ENCODE measurements around the gene ZNF311. TPM values are rescaled to one million over a fixed set of nuclear protein-coding genes. Genes with fewer than 3 reads are reported as not detected.
"Not testable (repeated sequence)": the region's sequence is repeated elsewhere in the genome, so short reads cannot be mapped to it uniquely, and the experiment has no call there.

Gene ZNF311
- total RNA-seq, 1 experiment from 2014 or later: 0.84 TPM

GRCh38 chr6:28969129-28969528 lies 36.0 kb downstream of the ZNF311 start:
- BruUV-seq (replicated peaks): no TSS peak
- no peak overlapping the region for H3K27ac ChIP-seq (ENCODE audit: low read depth, low read length, poor library complexity, severe bottlenecking)
- CTCF ChIA-PET: no interaction called here
- no peak for DNase-seq (ENCODE audit: low spot score)
- H3K4me3 ChIP-seq (ENCODE audit: low read depth, low read length, poor library complexity, severe bottlenecking): no peak overlapping the region
- no peak for TF ChIP-seq CTCF (conservative IDR thresholded peaks at IDR 0.05; ENCODE audit: low read depth, low read length)
- TF ChIP-seq EZH2 (IDR thresholded peaks at IDR 0.05; ENCODE audit: borderline replicate concordance, low read depth, low read length, poor library complexity, severe bottlenecking): no peak
- H3K27me3 ChIP-seq (replicated peaks; ENCODE audit: insufficient read depth, low read depth, low read length, poor library complexity): no peaks in the 10 kb centered on the region
- H3K9me3 ChIP-seq (ENCODE audit: low read depth, low read length, poor library complexity, severe bottlenecking): no peaks in the 10 kb centered on the region
- H3K36me3 ChIP-seq (ENCODE audit: insufficient read depth, low read length, poor library complexity, severe bottlenecking): no peaks in the 10 kb centered on the region
- POLR2A ChIA-PET (ENCODE audit: low non-redundant PET): no interaction called here
- intact Hi-C loops (cut with micrococcal nuclease; ENCODE audit: unreplicated experiment): no loop called here
- no peaks in the 10 kb centered on the region for H3K4me1 ChIP-seq (ENCODE audit: insufficient read depth, low read length, poor library complexity, severe bottlenecking)

GRCh38 chr6:28968476-28968875 lies 36.6 kb downstream of the ZNF311 start:
- no peaks in the 10 kb centered on the region for H3K27me3 ChIP-seq (replicated peaks; ENCODE audit: insufficient read depth, low read depth, low read length, poor library complexity)
- no TSS peak for BruUV-seq (replicated peaks)
- CTCF ChIA-PET: no interaction called here
- H3K9me3 ChIP-seq (ENCODE audit: low read depth, low read length, poor library complexity, severe bottlenecking): no peaks in the 10 kb centered on the region
- intact Hi-C loops (cut with micrococcal nuclease; ENCODE audit: unreplicated experiment): no loop called here
- POLR2A ChIA-PET (ENCODE audit: low non-redundant PET): no interaction called here
- no peaks in the 10 kb centered on the region for H3K4me1 ChIP-seq (ENCODE audit: insufficient read depth, low read length, poor library complexity, severe bottlenecking)
- no peak overlapping the region for H3K4me3 ChIP-seq (ENCODE audit: low read depth, low read length, poor library complexity, severe bottlenecking)
- no peak for DNase-seq (ENCODE audit: low spot score)
- no peak for TF ChIP-seq EZH2 (IDR thresholded peaks at IDR 0.05; ENCODE audit: borderline replicate concordance, low read depth, low read length, poor library complexity, severe bottlenecking)
- H3K27ac ChIP-seq (ENCODE audit: low read depth, low read length, poor library complexity, severe bottlenecking): no peak overlapping the region
- H3K36me3 ChIP-seq (ENCODE audit: insufficient read depth, low read length, poor library complexity, severe bottlenecking): no peaks in the 10 kb centered on the region

GRCh38 chr6:28965706-28966105 lies 39.4 kb downstream of the ZNF311 start:
- H3K27ac ChIP-seq (ENCODE audit: low read depth, low read length, poor library complexity, severe bottlenecking): no peak overlapping the region
- POLR2A ChIA-PET (ENCODE audit: low non-redundant PET): no interaction called here
- no peak for DNase-seq (ENCODE audit: low spot score)
- H3K36me3 ChIP-seq (ENCODE audit: insufficient read depth, low read length, poor library complexity, severe bottlenecking): no peaks in the 10 kb centered on the region
- TF ChIP-seq EZH2 (IDR thresholded peaks at IDR 0.05; ENCODE audit: borderline replicate concordance, low read depth, low read length, poor library complexity, severe bottlenecking): no peak
- no peak for TF ChIP-seq CTCF (conservative IDR thresholded peaks at IDR 0.05; ENCODE audit: low read depth, low read length)
- H3K4me1 ChIP-seq (ENCODE audit: insufficient read depth, low read length, poor library complexity, severe bottlenecking): no peaks in the 10 kb centered on the region
- no TSS peak for BruUV-seq (replicated peaks)
- no peaks in the 10 kb centered on the region for H3K9me3 ChIP-seq (ENCODE audit: low read depth, low read length, poor library complexity, severe bottlenecking)
- no peak overlapping the region for H3K4me3 ChIP-seq (ENCODE audit: low read depth, low read length, poor library complexity, severe bottlenecking)
- intact Hi-C loops (cut with micrococcal nuclease; ENCODE audit: unreplicated experiment): no loop called here
- CTCF ChIA-PET: no interaction called here
- no peaks in the 10 kb centered on the region for H3K27me3 ChIP-seq (replicated peaks; ENCODE audit: insufficient read depth, low read depth, low read length, poor library complexity)

- no peak overlapping the region for H3K27ac ChIP-seq (ENCODE audit: low read depth, low read length, poor library complexity, severe bottlenecking)
- TF ChIP-seq EZH2 (IDR thresholded peaks at IDR 0.05; ENCODE audit: borderline replicate concordance, low read depth, low read length, poor library complexity, severe bottlenecking) (no peak), CTCF (conservative IDR thresholded peaks at IDR 0.05; ENCODE audit: low read depth, low read length) (no peak)
- ChIA-PET CTCF (no interaction called here), POLR2A (ENCODE audit: low non-redundant PET) (no interaction called here)
- intact Hi-C loops (cut with micrococcal nuclease; ENCODE audit: unreplicated experiment): no loop called here
- no peaks in the 10 kb centered on the region for H3K4me1 ChIP-seq (ENCODE audit: insufficient read depth, low read length, poor library complexity, severe bottlenecking)
- no peaks in the 10 kb centered on the region for H3K27me3 ChIP-seq (replicated peaks; ENCODE audit: insufficient read depth, low read depth, low read length, poor library complexity)
- BruUV-seq (replicated peaks): no TSS peak
- no peak overlapping the region for H3K4me3 ChIP-seq (ENCODE audit: low read depth, low read length, poor library complexity, severe bottlenecking)
- H3K36me3 ChIP-seq (ENCODE audit: insufficient read depth, low read length, poor library complexity, severe bottlenecking): no peaks in the 10 kb centered on the region
- no peak for DNase-seq (ENCODE audit: low spot score)
- no peaks in the 10 kb centered on the region for H3K9me3 ChIP-seq (ENCODE audit: low read depth, low read length, poor library complexity, severe bottlenecking)
Measured at GRCh38 chr6:28960846-28961500, 44.1 kb downstream of the ZNF311 start.

- BruUV-seq (replicated peaks); H3K4me3 ChIP-seq (ENCODE audit: low read depth, low read length, poor library complexity, severe bottlenecking); H3K36me3 ChIP-seq (ENCODE audit: insufficient read depth, low read length, poor library complexity, severe bottlenecking); intact Hi-C loops (cut with micrococcal nuclease; ENCODE audit: unreplicated experiment); H3K27ac ChIP-seq (ENCODE audit: low read depth, low read length, poor library complexity, severe bottlenecking); POLR2A ChIA-PET (ENCODE audit: low non-redundant PET); H3K27me3 ChIP-seq (replicated peaks; ENCODE audit: insufficient read depth, low read depth, low read length, poor library complexity); H3K4me1 ChIP-seq (ENCODE audit: insufficient read depth, low read length, poor library complexity, severe bottlenecking); DNase-seq (ENCODE audit: low spot score); H3K9me3 ChIP-seq (ENCODE audit: low read depth, low read length, poor library complexity, severe bottlenecking); CTCF ChIA-PET: not testable (repeated sequence)
Measured at GRCh38 chr6:28958561-28959243, 46.4 kb downstream of the ZNF311 start.
